Measurements from ENCODE around the gene C4B.
"Not testable (repeated sequence)": the region's sequence is repeated elsewhere in the genome, so short reads cannot be mapped to it uniquely, and the experiment has no call there.

The C4B gene

GRCh38 chr6:31969712-31970603 lies 44.6 kb upstream of the C4B start:
- no peak for TF ChIP-seq CTCF (IDR thresholded peaks at IDR 0.05; ENCODE audit: insufficient read depth, missing control alignments)
- no peak for DNase-seq (ENCODE audit: insufficient read length, low spot score)
- FAIRE-seq: no peak

- DNase-seq (ENCODE audit: insufficient read length, low spot score) (no peak), FAIRE-seq (no peak)
- TF ChIP-seq CTCF (IDR thresholded peaks at IDR 0.05; ENCODE audit: insufficient read depth, missing control alignments): no peak
Measured at GRCh38 chr6:31970604-31971271, 43.9 kb upstream of the C4B start.

GRCh38 chr6:31971279-31971992 lies 43.2 kb upstream of the C4B start:
- FAIRE-seq: no peak
- no peak for DNase-seq (ENCODE audit: insufficient read length, low spot score)
- no peak for TF ChIP-seq CTCF (IDR thresholded peaks at IDR 0.05; ENCODE audit: insufficient read depth, missing control alignments)

- DNase-seq (ENCODE audit: insufficient read length, low spot score) (peak; percentile 94), FAIRE-seq (no peak)
- TF ChIP-seq CTCF (IDR thresholded peaks at IDR 0.05; ENCODE audit: insufficient read depth, missing control alignments): no peak
Measured at GRCh38 chr6:31971993-31972708, 42.4 kb upstream of the C4B start, which contains the start of gene DXO. TSS of gene DXO (minus strand) at chr6:31972138. CDS start at chr6:31971675, 463 bp downstream.

- no peak for DNase-seq (ENCODE audit: insufficient read length, low spot score)
- FAIRE-seq: no peak
- no peak for TF ChIP-seq CTCF (IDR thresholded peaks at IDR 0.05; ENCODE audit: insufficient read depth, missing control alignments)
Measured at GRCh38 chr6:31972709-31973350, 41.8 kb upstream of the C4B start.

GRCh38 chr6:31976065-31976464 lies 38.5 kb upstream of the C4B start:
- not testable (repeated sequence) for DNase-seq (ENCODE audit: insufficient read length, low spot score); FAIRE-seq

Measured in D721Med (cell line).